NAMALWA (cell line): ENCODE data around the gene TFB1M.
"Not testable (repeated sequence)": the region's sequence is repeated elsewhere in the genome, so short reads cannot be mapped to it uniquely, and the experiment has no call there.

ENCODE experiments used
- DNase-seq: peaks from one replicate; pipeline ENCODE4 v3.0.0-alpha.2; 2015; ENCODE audit warnings: low spot score

The TFB1M gene

GRCh38 chr6:155329460-155330132 is 15.3 kb upstream of the TFB1M start:
- no peak for DNase-seq

GRCh38 chr6:155328539-155329459 is 14.5 kb upstream of the TFB1M start:
- no peak for DNase-seq

GRCh38 chr6:155328074-155328538 is 13.8 kb upstream of the TFB1M start:
- no peak for DNase-seq

GRCh38 chr6:155327326-155328073 is 13.2 kb upstream of the TFB1M start:
- DNase-seq: peak; percentile 74

GRCh38 chr6:155325700-155326516 is 11.6 kb upstream of the TFB1M start:
- no peak for DNase-seq

- DNase-seq: no peak
Measured at GRCh38 chr6:155324993-155325392, 10.7 kb upstream of the TFB1M start.

- no peak for DNase-seq
Measured at GRCh38 chr6:155324172-155324571, 9.9 kb upstream of the TFB1M start.

GRCh38 chr6:155319902-155320301 is 5.6 kb upstream of the TFB1M start:
- no peak for DNase-seq

GRCh38 chr6:155317186-155317585 is 2.9 kb upstream of the TFB1M start:
- DNase-seq: peak; percentile 62

- no peak for DNase-seq
Measured at GRCh38 chr6:155316419-155316818, 2.1 kb upstream of the TFB1M start.

- DNase-seq: no peak
Measured at GRCh38 chr6:155315516-155315871, 1.2 kb upstream of the TFB1M start.

- DNase-seq: peak; percentile 95
Measured at GRCh38 chr6:155314773-155315515, 660 bp upstream of the TFB1M start.

- peak; percentile 72 for DNase-seq
Measured at GRCh38 chr6:155313602-155314091, 637 bp downstream of the TFB1M start.

GRCh38 chr6:155312950-155313349 is 1.3 kb downstream of the TFB1M start:
- DNase-seq: not testable (repeated sequence)

GRCh38 chr6:155311583-155311982 is 2.7 kb downstream of the TFB1M start:
- DNase-seq: no peak

- DNase-seq: no peak
Measured at GRCh38 chr6:155311086-155311485, 3.2 kb downstream of the TFB1M start.

- no peak for DNase-seq
Measured at GRCh38 chr6:155310596-155310995, 3.7 kb downstream of the TFB1M start.

- DNase-seq: no peak
Measured at GRCh38 chr6:155309150-155309549, 5.1 kb downstream of the TFB1M start.

GRCh38 chr6:155306958-155307357 is 7.3 kb downstream of the TFB1M start:
- no peak for DNase-seq

GRCh38 chr6:155303361-155303870 is 10.9 kb downstream of the TFB1M start:
- no peak for DNase-seq

GRCh38 chr6:155301867-155302266 is 12.4 kb downstream of the TFB1M start:
- no peak for DNase-seq
